Thyroid gland (tissue), 4 donors: ENCODE measurements around the gene LRRC4C.

Experiments used
- CTCF ChIP-seq, 6 experiments: fragments of 200-600 bp in 3 of 6; fragments of 450-650 bp in 3 of 6; sonication (generic) in 3 of 6; IDR thresholded peaks; one replicate each; pipeline ENCODE4 v1.5.1; 2016 to 2019; ENCODE audit warnings: antibody characterized with exemption in 6 of 6, mild to moderate bottlenecking in 2 of 6, inconsistent platforms in 1 of 6, moderate library complexity in 1 of 6
- POLR2A ChIP-seq, 2 donors: fragments of 450-650 bp; IDR thresholded peaks; one replicate each; pipeline ENCODE4 v1.6.1; 2017; ENCODE audit warnings: antibody characterized with exemption in 2 of 2, mild to moderate bottlenecking in 2 of 2, moderate library complexity in 1 of 2

GRCh38 chr11:41494716-41495115, 35.3 kb upstream of the LRRC4C start:
- TF ChIP-seq CTCF (IDR thresholded peaks at IDR 0.05) (no peak), POLR2A (IDR thresholded peaks at IDR 0.05) (no peak)
